Nephron progenitor cell (in vitro differentiated cells): ENCODE results near the gene WEE1.
"Not testable (repeated sequence)": the region's sequence is repeated elsewhere in the genome, so short reads cannot be mapped to it uniquely, and the experiment has no call there.

Source experiments
- DNase-seq: peaks from one replicate; pipeline ENCODE4 v3.0.0; 2021
- H3K27ac Mint-ChIP-seq: 2 replicates; pipeline ENCODE4 v1.8.0; 2021; ENCODE audit warnings: mild to moderate bottlenecking, moderate library complexity, mixed read lengths
- H3K27me3 Mint-ChIP-seq: 2 replicates; pipeline ENCODE4 v1.8.0; 2021; ENCODE audit warnings: mild to moderate bottlenecking, low read depth, mixed read lengths; ENCODE audit not compliant: poor library complexity
- H3K36me3 Mint-ChIP-seq: 2 replicates; pipeline ENCODE4 v1.8.0; 2021; ENCODE audit warnings: low read depth, mixed read lengths
- H3K4me1 Mint-ChIP-seq: 2 replicates; pipeline ENCODE4 v1.8.0; 2021; ENCODE audit warnings: mixed read lengths
- H3K4me3 Mint-ChIP-seq: 2 replicates; pipeline ENCODE4 v1.8.0; 2021; ENCODE audit warnings: mild to moderate bottlenecking, moderate library complexity, mixed read lengths
- H3K9me3 Mint-ChIP-seq: 2 replicates; pipeline ENCODE4 v1.8.0; 2021; ENCODE audit warnings: mild to moderate bottlenecking, moderate library complexity, mixed read lengths
- CTCF ChIP-seq: fragments of 200-600 bp; sonication (generic); IDR thresholded peaks from 2 replicates; pipeline ENCODE4 v1.5.0; 2021; ENCODE audit warnings: antibody characterized with exemption

Gene WEE1

GRCh38 chr11:9617940-9618339, 44.5 kb downstream of the WEE1 start:
- no peak overlapping the region for H3K4me3 Mint-ChIP-seq
- H3K4me1 Mint-ChIP-seq = peaks cover 39% of the 10 kb centered on the region
- peak overlapping the region; percentile 69 for H3K27ac Mint-ChIP-seq

GRCh38 chr11:9619004-9619403, 45.5 kb downstream of the WEE1 start:
- no peak overlapping the region for H3K4me3 Mint-ChIP-seq
- H3K27me3 Mint-ChIP-seq = peaks cover 14% of the 10 kb centered on the region
- peaks cover 14% of the 10 kb centered on the region for H3K9me3 Mint-ChIP-seq
- no peak overlapping the region for H3K27ac Mint-ChIP-seq
- H3K36me3 Mint-ChIP-seq = peaks cover 7% of the 10 kb centered on the region
- no peak for TF ChIP-seq CTCF
- no peak for DNase-seq
- peaks cover 29% of the 10 kb centered on the region for H3K4me1 Mint-ChIP-seq

More at GRCh38 chr11:9617940-9618339, 44.5 kb downstream of the WEE1 start:
- H3K27me3 Mint-ChIP-seq = peaks cover 14% of the 10 kb centered on the region
- DNase-seq = no peak
- no peak for TF ChIP-seq CTCF
- peaks cover 13% of the 10 kb centered on the region for H3K9me3 Mint-ChIP-seq
- peaks cover 6% of the 10 kb centered on the region for H3K36me3 Mint-ChIP-seq

- H3K27me3 Mint-ChIP-seq = peaks cover 10% of the 10 kb centered on the region
- H3K36me3 Mint-ChIP-seq = peaks cover 11% of the 10 kb centered on the region
- DNase-seq = no peak
- H3K9me3 Mint-ChIP-seq = peaks cover 18% of the 10 kb centered on the region
- no peak overlapping the region for H3K27ac Mint-ChIP-seq
- no peak overlapping the region for H3K4me3 Mint-ChIP-seq
- TF ChIP-seq CTCF = no peak
- H3K4me1 Mint-ChIP-seq = peaks cover 22% of the 10 kb centered on the region
Observed at GRCh38 chr11:9619971-9620370, 46.5 kb downstream of the WEE1 start.

GRCh38 chr11:9622353-9622752, 48.9 kb downstream of the WEE1 start:
- Mint-ChIP-seq H3K36me3 (peaks cover 11% of the 10 kb centered on the region), H3K4me1 (peaks cover 45% of the 10 kb centered on the region), H3K9me3 (peaks cover 18% of the 10 kb centered on the region), H3K27ac (peak overlapping the region; percentile 91)
- DNase-seq, H3K27me3 Mint-ChIP-seq, H3K4me3 Mint-ChIP-seq: not testable (repeated sequence)

GRCh38 chr11:9623053-9623452, 49.6 kb downstream of the WEE1 start:
- H3K27me3 Mint-ChIP-seq, H3K27ac Mint-ChIP-seq, DNase-seq, H3K4me3 Mint-ChIP-seq: not testable (repeated sequence)
- H3K36me3 Mint-ChIP-seq = peaks cover 11% of the 10 kb centered on the region
- peaks cover 46% of the 10 kb centered on the region for H3K4me1 Mint-ChIP-seq
- peaks cover 18% of the 10 kb centered on the region for H3K9me3 Mint-ChIP-seq

- Mint-ChIP-seq H3K9me3 (peaks cover 18% of the 10 kb centered on the region), H3K27me3 (peaks cover 4% of the 10 kb centered on the region), H3K36me3 (peaks cover 11% of the 10 kb centered on the region), H3K27ac (no peak overlapping the region), H3K4me3 (no peak overlapping the region), H3K4me1 (peaks cover 39% of the 10 kb centered on the region)
- no peak for DNase-seq
- no peak for TF ChIP-seq CTCF
Observed at GRCh38 chr11:9624448-9624847, 51.0 kb downstream of the WEE1 start.

GRCh38 chr11:9625162-9625561, 51.7 kb downstream of the WEE1 start:
- Mint-ChIP-seq H3K4me1 (peaks cover 35% of the 10 kb centered on the region), H3K4me3 (no peak overlapping the region), H3K36me3 (peaks cover 11% of the 10 kb centered on the region), H3K9me3 (peaks cover 18% of the 10 kb centered on the region), H3K27ac (no peak overlapping the region), H3K27me3 (peaks cover 3% of the 10 kb centered on the region)
- no peak for DNase-seq
- no peak for TF ChIP-seq CTCF
